Measurements from ENCODE around the gene DROSHA.

DROSHA gene

DNA sequence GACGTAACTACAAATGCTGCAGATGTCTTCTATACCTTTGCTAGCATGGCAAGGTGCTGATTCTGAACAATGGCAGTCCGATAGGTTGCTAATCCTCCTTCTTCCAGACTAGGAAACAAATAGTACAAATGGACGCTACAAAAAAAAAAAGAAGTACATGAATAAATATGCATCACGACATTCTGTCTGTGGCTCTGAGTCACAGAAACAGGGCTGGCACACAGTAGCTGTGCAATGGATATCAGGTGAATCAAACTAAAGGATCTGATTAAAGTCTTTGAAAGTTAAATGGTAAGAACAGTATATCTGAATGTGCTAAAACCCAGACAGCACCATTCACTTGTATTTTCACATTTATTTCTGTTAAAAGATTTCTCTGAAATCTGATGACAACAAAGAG is 96.2 kb downstream of the DROSHA start:
- Histone ChIP-seq H3K9me3 (ENCODE audit: control insufficient read depth, low read length) (no peaks in the 10 kb centered on the region), H3K4me2 (ENCODE audit: low read length, poor library complexity, severe bottlenecking) (no peak overlapping the region), H3K4me1 (ENCODE audit: control insufficient read depth, insufficient read depth, low read depth, low read length) (no peaks in the 10 kb centered on the region), H3K18ac (ENCODE audit: low read depth in 1 of 2, low read length in 2 of 2) (no peak overlapping the region), H3K79me1 (replicated peaks; ENCODE audit: low read length, poor library complexity, severe bottlenecking) (peaks cover 13% of the 10 kb centered on the region), H3K27me3 (ENCODE audit: control insufficient read depth in 1 of 2, insufficient read depth in 1 of 2, low read length in 2 of 2) (no peaks in the 10 kb centered on the region), H3K14ac (ENCODE audit: low read length in 2 of 2) (no peak overlapping the region), H4K8ac (ENCODE audit: low read length) (no peak overlapping the region), H3K23ac (ENCODE audit: low read length in 2 of 2) (no peak overlapping the region), H2BK120ac (ENCODE audit: low read depth, low read length) (no peak overlapping the region), H3K36me3 (ENCODE audit: control insufficient read depth in 1 of 2, insufficient read depth in 2 of 2, low read depth in 1 of 2, low read length in 2 of 2) (peaks cover 11 to 71% of the 10 kb centered on the region in 2 experiments), H2AFZ (ENCODE audit: low read depth, low read length) (no peak overlapping the region), H2BK5ac (ENCODE audit: low read depth, low read length, poor library complexity, severe bottlenecking) (no peak overlapping the region), H3K27ac (ENCODE audit: low read length, poor library complexity, severe bottlenecking) (no peak overlapping the region), H2BK15ac (ENCODE audit: low read depth, poor library complexity, severe bottlenecking) (no peak overlapping the region), H2BK12ac (ENCODE audit: low read length in 2 of 2) (no peak overlapping the region), H3K4me3 (ENCODE audit: insufficient read depth in 1 of 2, low read depth in 1 of 2, low read length in 2 of 2) (no peak overlapping the region), H3K9ac (ENCODE audit: low read length) (no peak overlapping the region), H2AK5ac (ENCODE audit: low read length, severe bottlenecking) (no peak overlapping the region), H4K91ac (ENCODE audit: low read length) (no peak overlapping the region), H3K4ac (ENCODE audit: low read depth in 1 of 2, low read length in 2 of 2) (no peak overlapping the region)
- no peak for DNase-seq
- 99% methylated on average over 4 of the region's 4 CpGs for WGBS

DNA sequence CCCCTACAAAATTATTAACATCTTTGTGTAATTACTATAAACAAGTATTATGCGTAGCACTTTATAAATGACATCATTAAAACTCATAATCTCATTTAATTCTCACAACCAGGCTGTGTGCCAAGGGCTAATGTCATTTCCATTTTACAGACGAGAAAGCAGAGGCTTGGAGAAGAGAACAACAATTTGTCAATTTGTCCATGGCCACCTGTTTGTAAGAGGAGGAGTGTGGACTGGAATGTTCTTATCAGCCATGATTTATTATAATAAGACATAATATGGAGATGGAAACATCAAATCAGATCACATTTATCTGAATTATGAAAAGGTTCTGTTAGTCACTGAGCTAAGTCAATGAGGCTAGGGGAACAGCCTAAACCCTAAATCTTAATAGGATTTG is 97.0 kb downstream of the DROSHA start:
- Histone ChIP-seq H3K9ac (ENCODE audit: low read length) (no peak overlapping the region), H3K36me3 (ENCODE audit: control insufficient read depth in 1 of 2, insufficient read depth in 2 of 2, low read depth in 1 of 2, low read length in 2 of 2) (peaks cover 9 to 79% of the 10 kb centered on the region in 2 experiments), H3K18ac (ENCODE audit: low read depth in 1 of 2, low read length in 2 of 2) (no peak overlapping the region), H2AFZ (ENCODE audit: low read depth, low read length) (no peak overlapping the region), H2AK5ac (ENCODE audit: low read length, severe bottlenecking) (no peak overlapping the region), H3K27ac (ENCODE audit: low read length, poor library complexity, severe bottlenecking) (no peak overlapping the region), H3K23ac (ENCODE audit: low read length in 2 of 2) (no peak overlapping the region), H4K91ac (ENCODE audit: low read length) (no peak overlapping the region), H3K4me3 (ENCODE audit: insufficient read depth in 1 of 2, low read depth in 1 of 2, low read length in 2 of 2) (no peak overlapping the region), H3K27me3 (ENCODE audit: control insufficient read depth in 1 of 2, insufficient read depth in 1 of 2, low read length in 2 of 2) (no peaks in the 10 kb centered on the region), H2BK12ac (ENCODE audit: low read length in 2 of 2) (no peak overlapping the region), H3K4me2 (ENCODE audit: low read length, poor library complexity, severe bottlenecking) (no peak overlapping the region), H4K8ac (ENCODE audit: low read length) (no peak overlapping the region), H3K79me1 (replicated peaks; ENCODE audit: low read length, poor library complexity, severe bottlenecking) (peaks cover 13% of the 10 kb centered on the region), H2BK120ac (ENCODE audit: low read depth, low read length) (no peak overlapping the region), H2BK5ac (ENCODE audit: low read depth, low read length, poor library complexity, severe bottlenecking) (no peak overlapping the region), H3K4me1 (ENCODE audit: control insufficient read depth, insufficient read depth, low read depth, low read length) (no peaks in the 10 kb centered on the region), H3K9me3 (ENCODE audit: control insufficient read depth, low read length) (no peaks in the 10 kb centered on the region), H3K14ac (ENCODE audit: low read length in 2 of 2) (no peak overlapping the region), H3K4ac (ENCODE audit: low read depth in 1 of 2, low read length in 2 of 2) (no peak overlapping the region), H2BK15ac (ENCODE audit: low read depth, poor library complexity, severe bottlenecking) (no peak overlapping the region)
- DNase-seq, result no peak
- whole genome bisulfite sequencing, result 90% methylated on average over 2 of the region's 2 CpGs

DNA sequence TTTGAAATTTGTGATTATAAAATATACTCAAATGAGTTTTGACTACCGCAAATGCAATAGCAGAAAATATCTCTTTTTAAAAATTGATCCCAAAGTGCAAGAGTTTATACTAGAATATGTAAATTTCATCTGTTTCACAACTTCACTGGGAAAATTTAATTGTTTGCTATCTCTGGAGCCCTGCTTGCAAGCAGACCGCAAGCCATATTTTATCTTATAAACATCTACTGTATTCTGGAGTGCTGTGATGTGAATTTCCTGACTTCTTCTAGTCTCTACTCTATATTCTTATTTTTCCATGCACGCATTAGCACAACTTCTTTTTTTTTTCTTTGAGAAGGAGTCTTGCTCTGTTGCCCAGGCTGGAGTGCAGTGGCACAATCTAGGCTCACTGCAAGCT is 98.7 kb downstream of the DROSHA start:
- H3K27ac ChIP-seq (ENCODE audit: low read length, poor library complexity, severe bottlenecking), result no peak overlapping the region
- H3K4me3 ChIP-seq (ENCODE audit: insufficient read depth in 1 of 2, low read depth in 1 of 2, low read length in 2 of 2), result no peak overlapping the region
- no peak overlapping the region for H3K18ac ChIP-seq (ENCODE audit: low read depth in 1 of 2, low read length in 2 of 2)
- H4K91ac ChIP-seq (ENCODE audit: low read length), result no peak overlapping the region
- no peak overlapping the region for H2BK5ac ChIP-seq (ENCODE audit: low read depth, low read length, poor library complexity, severe bottlenecking)
- no peak overlapping the region for H2BK120ac ChIP-seq (ENCODE audit: low read depth, low read length)
- no peak overlapping the region for H2AK5ac ChIP-seq (ENCODE audit: low read length, severe bottlenecking)
- DNase-seq, result no peak
- no peak overlapping the region for H3K14ac ChIP-seq (ENCODE audit: low read length in 2 of 2)
- no peak overlapping the region for H2BK12ac ChIP-seq (ENCODE audit: low read length in 2 of 2)
- no peaks in the 10 kb centered on the region for H3K9me3 ChIP-seq (ENCODE audit: control insufficient read depth, low read length)
- H3K36me3 ChIP-seq (ENCODE audit: control insufficient read depth in 1 of 2, insufficient read depth in 2 of 2, low read depth in 1 of 2, low read length in 2 of 2), result peaks cover 5 to 78% of the 10 kb centered on the region in 2 experiments
- no peak overlapping the region for H2AFZ ChIP-seq (ENCODE audit: low read depth, low read length)
- no peak overlapping the region for H2BK15ac ChIP-seq (ENCODE audit: low read depth, poor library complexity, severe bottlenecking)
- no peaks in the 10 kb centered on the region for H3K27me3 ChIP-seq (ENCODE audit: control insufficient read depth in 1 of 2, insufficient read depth in 1 of 2, low read length in 2 of 2)
- peaks cover 9% of the 10 kb centered on the region for H3K79me1 ChIP-seq (replicated peaks; ENCODE audit: low read length, poor library complexity, severe bottlenecking)
- H3K23ac ChIP-seq (ENCODE audit: low read length in 2 of 2), result no peak overlapping the region
- H3K4ac ChIP-seq (ENCODE audit: low read depth in 1 of 2, low read length in 2 of 2), result no peak overlapping the region
- no peak overlapping the region for H3K4me2 ChIP-seq (ENCODE audit: low read length, poor library complexity, severe bottlenecking)
- no peaks in the 10 kb centered on the region for H3K4me1 ChIP-seq (ENCODE audit: control insufficient read depth, insufficient read depth, low read depth, low read length)
- H4K8ac ChIP-seq (ENCODE audit: low read length), result no peak overlapping the region
- WGBS, result 100% methylated on average over 1 of the region's 3 CpGs
- H3K9ac ChIP-seq (ENCODE audit: low read length), result no peak overlapping the region

DNA sequence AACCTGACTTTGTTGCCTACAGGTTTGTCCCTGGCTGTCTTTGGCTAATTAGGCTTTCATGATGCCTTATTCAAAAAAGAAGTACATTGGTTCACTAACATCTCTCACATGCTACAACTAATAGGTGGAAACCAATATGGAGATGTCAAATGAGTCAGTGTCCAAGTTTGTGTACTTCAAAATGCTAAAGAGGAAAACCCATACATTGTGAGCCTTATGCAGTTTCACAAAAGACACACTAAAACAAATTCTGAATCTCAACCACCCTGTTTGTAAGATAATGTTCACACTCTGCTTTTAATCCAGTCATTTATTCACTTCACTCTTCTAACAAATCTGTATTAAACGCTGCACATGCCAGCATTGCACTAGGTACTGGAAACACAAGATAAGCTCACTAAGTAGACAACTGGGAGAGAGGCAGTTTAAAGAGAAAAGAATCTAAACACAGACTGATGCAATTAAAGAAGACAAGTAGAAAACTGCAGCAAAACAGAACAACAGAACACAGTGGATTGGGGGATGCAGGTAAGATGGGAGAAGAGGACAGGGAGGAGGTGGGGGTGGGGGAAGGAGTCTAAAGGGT is 104.1 kb downstream of the DROSHA start:
- no peak overlapping the region for H3K4ac ChIP-seq (ENCODE audit: low read depth in 1 of 2, low read length in 2 of 2)
- H3K9me3 ChIP-seq (ENCODE audit: control insufficient read depth, low read length), result no peaks in the 10 kb centered on the region
- H4K8ac ChIP-seq (ENCODE audit: low read length), result no peak overlapping the region
- H3K23ac ChIP-seq (ENCODE audit: low read length in 2 of 2), result no peak overlapping the region
- no peak overlapping the region for H2BK120ac ChIP-seq (ENCODE audit: low read depth, low read length)
- H3K36me3 ChIP-seq (ENCODE audit: control insufficient read depth in 1 of 2, insufficient read depth in 2 of 2, low read depth in 1 of 2, low read length in 2 of 2), result peaks cover 3 to 83% of the 10 kb centered on the region in 2 experiments
- no peak overlapping the region for H3K4me2 ChIP-seq (ENCODE audit: low read length, poor library complexity, severe bottlenecking)
- WGBS, result no CpG with 5 or more reads among the region's 1 CpG
- H2BK12ac ChIP-seq (ENCODE audit: low read length in 2 of 2), result no peak overlapping the region
- H3K14ac ChIP-seq (ENCODE audit: low read length in 2 of 2), result no peak overlapping the region
- no peaks in the 10 kb centered on the region for H3K27me3 ChIP-seq (ENCODE audit: control insufficient read depth in 1 of 2, insufficient read depth in 1 of 2, low read length in 2 of 2)
- H2AK5ac ChIP-seq (ENCODE audit: low read length, severe bottlenecking), result no peak overlapping the region
- H3K27ac ChIP-seq (ENCODE audit: low read length, poor library complexity, severe bottlenecking), result no peak overlapping the region
- peaks cover 8% of the 10 kb centered on the region for H3K79me1 ChIP-seq (replicated peaks; ENCODE audit: low read length, poor library complexity, severe bottlenecking)
- H2BK15ac ChIP-seq (ENCODE audit: low read depth, poor library complexity, severe bottlenecking), result no peak overlapping the region
- no peaks in the 10 kb centered on the region for H3K4me1 ChIP-seq (ENCODE audit: control insufficient read depth, insufficient read depth, low read depth, low read length)
- H2AFZ ChIP-seq (ENCODE audit: low read depth, low read length), result no peak overlapping the region
- no peak overlapping the region for H3K18ac ChIP-seq (ENCODE audit: low read depth in 1 of 2, low read length in 2 of 2)
- H3K4me3 ChIP-seq (ENCODE audit: insufficient read depth in 1 of 2, low read depth in 1 of 2, low read length in 2 of 2), result no peak overlapping the region
- no peak overlapping the region for H4K91ac ChIP-seq (ENCODE audit: low read length)
- DNase-seq, result no peak
- H2BK5ac ChIP-seq (ENCODE audit: low read depth, low read length, poor library complexity, severe bottlenecking), result no peak overlapping the region
- no peak overlapping the region for H3K9ac ChIP-seq (ENCODE audit: low read length)

Data from mesenchymal stem cell (in vitro differentiated cells and primary cell).